A549 (cell line): ENCODE measurements around the gene SCYGR5.
"Not testable (repeated sequence)": the region's sequence is repeated elsewhere in the genome, so short reads cannot be mapped to it uniquely, and the experiment has no call there.

ENCODE experiments used
- CTCF ChIP-seq: fragments of >200 bp; sonication (Bioruptor Twin); formaldehyde crosslinking; IDR thresholded peaks from 3 replicates; pipeline ENCODE4 v1.5.1; 2016
- EP300 ChIP-seq, 2 experiments: fragments of >200 bp; sonication (Bioruptor Twin); formaldehyde crosslinking; IDR thresholded peaks; 2 replicates in 1 of 2; 3 replicates in 1 of 2; pipeline ENCODE4 v1.6.1; 2016 to 2017
- FOSL2 ChIP-seq, 2 experiments: fragments of 450-650 bp in 1 of 2; fragments of >200 bp in 1 of 2; sonication (Bioruptor Twin) in 1 of 2; formaldehyde crosslinking; IDR thresholded peaks; 2 replicates each; pipeline versions ENCODE4 v1.5.0 to v1.6.1; 2016 to 2020; ENCODE audit warnings: mild to moderate bottlenecking in 1 of 2, moderate library complexity in 1 of 2
- NR3C1 ChIP-seq: fragments of >200 bp; sonication (Bioruptor Twin); formaldehyde crosslinking; IDR thresholded peaks from 3 replicates; pipeline ENCODE4 v1.6.1; 2017
- RAD21 ChIP-seq, 2 experiments: fragments of >200 bp in 1 of 2; sonication (Bioruptor Twin) in 1 of 2; formaldehyde crosslinking in 1 of 2; IDR thresholded peaks in 1 of 2; conservative IDR thresholded peaks in 1 of 2; 2 replicates in 1 of 2; 3 replicates in 1 of 2; pipeline ENCODE4 v1.6.1; 2012 to 2018; ENCODE audit warnings: inconsistent platforms in 1 of 2
- TP53 ChIP-seq: fragments of 250-450 bp; sonication (Bioruptor Pico); IDR thresholded peaks from 2 replicates; pipeline ENCODE4 v1.5.0; 2021; ENCODE audit warnings: mild to moderate bottlenecking, moderate library complexity

- not testable (repeated sequence) for TF ChIP-seq TP53; RAD21 (conservative IDR thresholded peaks at IDR 0.05 in 1 of 2, IDR thresholded peaks at IDR 0.05 in 1 of 2); FOSL2 (IDR thresholded peaks at IDR 0.05); FOSL2 (CRISPR knock-in tag; IDR thresholded peaks at IDR 0.05); CTCF; NR3C1; EP300 (IDR thresholded peaks at IDR 0.05)
Observed at GRCh38 chr2:227666631-227667170, at the start of gene SCYGR5.
